NB4 (cell line): Measurements from ENCODE around the gene BCAR3.
"Not testable (repeated sequence)": the region's sequence is repeated elsewhere in the genome, so short reads cannot be mapped to it uniquely, and the experiment has no call there.

Source experiments
- DNase-seq: peaks from one replicate; pipeline ENCODE4 v3.0.0; 2010; ENCODE audit warnings: low read depth
- H3K4me3 ChIP-seq: one replicate; pipeline ENCODE4 v1.5.1; 2011; ENCODE audit warnings: mild to moderate bottlenecking, low read depth, low read length, moderate library complexity
- CTCF ChIP-seq: IDR thresholded peaks from one replicate; pipeline ENCODE4 v1.5.1; 2012; ENCODE audit warnings: low read depth, low read length
- MYC ChIP-seq: IDR thresholded peaks from 2 replicates; pipeline ENCODE4 v1.6.1; 2011; ENCODE audit warnings: low read depth, low read length
- POLR2A ChIP-seq: IDR thresholded peaks from 2 replicates; pipeline ENCODE4 v1.6.1; 2011; ENCODE audit warnings: mild to moderate bottlenecking; ENCODE audit not compliant: insufficient read length; ENCODE audit errors: extremely low read depth
- TF ChIP-seq, protein P1 (sequence below): IDR thresholded peaks from 2 replicates; pipeline ENCODE4 v1.6.1; 2011; ENCODE audit warnings: low read depth, low read length

BCAR3 gene

GRCh38 chr1:93678491-93678890 is 3.1 kb downstream of the BCAR3 start:
- TF ChIP-seq POLR2A: no peak
- TF ChIP-seq, protein P1, sequence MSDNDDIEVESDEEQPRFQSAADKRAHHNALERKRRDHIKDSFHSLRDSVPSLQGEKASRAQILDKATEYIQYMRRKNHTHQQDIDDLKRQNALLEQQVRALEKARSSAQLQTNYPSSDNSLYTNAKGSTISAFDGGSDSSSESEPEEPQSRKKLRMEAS: no peak
- DNase-seq: no peak
- no peak overlapping the region for H3K4me3 ChIP-seq

DNA sequence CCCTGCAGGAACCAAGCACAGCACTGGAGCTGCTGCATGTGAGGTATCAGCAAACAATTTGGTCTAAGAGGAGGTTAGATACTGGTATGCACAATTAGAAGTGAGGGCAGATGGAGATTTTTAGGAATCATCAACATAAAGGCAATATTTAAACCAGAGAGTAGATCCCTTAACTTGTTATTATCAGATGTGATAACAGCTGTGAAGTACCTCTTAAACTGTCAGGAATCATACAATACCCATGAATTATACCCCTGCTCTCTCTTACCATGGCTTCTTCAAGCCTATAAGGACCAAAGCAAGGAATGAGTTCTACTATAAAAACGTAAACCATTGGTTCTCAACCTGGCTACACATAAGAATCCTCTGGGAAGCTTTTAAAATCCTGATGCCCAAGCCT is 3.9 kb downstream of the BCAR3 start:
- H3K4me3 ChIP-seq: no peak overlapping the region
- TF ChIP-seq POLR2A (no peak), CTCF (no peak), MYC (no peak)
- TF ChIP-seq, protein P1: no peak
- DNase-seq: no peak

- H3K4me3 ChIP-seq: no peak overlapping the region
- no peak for DNase-seq
- no peak for TF ChIP-seq MYC
- no peak for TF ChIP-seq POLR2A
- TF ChIP-seq, protein P1: no peak
- TF ChIP-seq CTCF: no peak
These were observed 5.2 kb downstream of the BCAR3 start for GRCh38 chr1:93676427-93676826.

DNA sequence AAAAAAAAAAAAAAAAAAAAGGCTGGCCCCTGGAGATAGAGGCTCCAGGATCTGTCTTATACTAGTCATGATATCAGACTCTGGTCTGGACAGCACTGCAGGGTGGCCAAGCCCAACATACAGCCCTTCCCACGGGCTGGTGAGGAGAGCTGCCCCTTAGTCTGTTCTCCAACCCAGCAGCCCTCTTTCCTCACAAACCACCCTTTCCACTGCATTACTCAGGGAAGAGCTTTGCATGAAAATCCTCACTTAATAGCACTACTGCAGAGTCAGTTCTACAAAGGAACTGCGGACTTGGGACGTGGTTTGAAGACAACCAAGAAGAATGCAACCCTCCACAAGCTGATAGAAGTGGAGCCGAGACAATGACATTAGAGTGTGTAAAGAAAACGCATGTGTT is 5.7 kb downstream of the BCAR3 start:
- H3K4me3 ChIP-seq: no peak overlapping the region
- no peak for DNase-seq
- TF ChIP-seq CTCF: no peak
- no peak for TF ChIP-seq MYC
- TF ChIP-seq POLR2A: no peak
- TF ChIP-seq, protein P1: no peak

DNA sequence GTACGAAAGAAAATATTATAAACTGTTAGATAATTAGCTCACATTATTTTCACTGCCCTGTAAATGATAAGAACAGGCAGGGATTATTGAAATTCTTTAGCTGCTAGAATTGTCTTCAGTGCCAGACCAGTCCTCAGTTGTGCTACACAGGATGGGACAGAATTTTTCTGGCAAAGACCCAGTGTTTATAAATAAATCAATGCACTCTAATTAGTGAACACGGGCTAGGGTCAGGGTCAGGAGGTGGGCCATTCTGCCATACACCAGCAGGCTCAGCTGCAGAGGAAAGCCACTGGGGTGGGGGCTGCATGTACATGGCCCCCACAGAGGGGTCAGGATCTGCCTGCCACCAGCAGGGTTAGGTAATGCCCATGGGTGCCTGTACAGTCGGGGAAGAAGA is 6.4 kb downstream of the BCAR3 start:
- no peak for DNase-seq

GRCh38 chr1:93674071-93674470 is 7.6 kb downstream of the BCAR3 start:
- H3K4me3 ChIP-seq, DNase-seq: not testable (repeated sequence)

More for the DNA sequence above, 6.4 kb downstream of the BCAR3 start:
- TF ChIP-seq POLR2A (no peak), CTCF (no peak), MYC (no peak)
- TF ChIP-seq, protein P1: no peak
- H3K4me3 ChIP-seq: no peak overlapping the region

GRCh38 chr1:93673163-93673829 is 8.3 kb downstream of the BCAR3 start:
- no peak overlapping the region for H3K4me3 ChIP-seq

More at GRCh38 chr1:93673163-93673829, 8.3 kb downstream of the BCAR3 start:
- TF ChIP-seq MYC (no peak), POLR2A (no peak), CTCF (no peak)
- TF ChIP-seq, protein P1: no peak
- DNase-seq: no peak
